ENCODE results near the gene HSD17B12.
"Not testable (repeated sequence)": the region's sequence is repeated elsewhere in the genome, so short reads cannot be mapped to it uniquely, and the experiment has no call there.

Gene HSD17B12

DNA sequence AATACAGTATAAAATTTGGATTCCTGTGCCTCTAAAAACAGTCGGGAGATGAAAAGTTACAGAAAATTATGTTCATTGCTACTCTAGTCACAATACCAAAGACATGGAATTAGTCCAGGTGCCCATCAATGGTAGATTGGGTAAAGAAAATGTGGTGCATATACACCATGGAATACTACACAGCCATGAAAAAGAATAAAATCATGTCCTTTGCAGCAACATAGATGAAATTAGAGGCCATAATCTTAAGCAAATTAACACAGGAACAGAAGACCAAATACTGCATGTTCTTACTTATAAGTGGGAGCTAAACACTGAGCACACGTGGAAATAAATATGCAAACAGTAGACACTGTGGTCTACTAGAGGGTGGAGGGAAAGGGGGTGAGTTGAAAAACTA lies 67.6 kb downstream of the HSD17B12 start:
- no peak for DNase-seq

DNA sequence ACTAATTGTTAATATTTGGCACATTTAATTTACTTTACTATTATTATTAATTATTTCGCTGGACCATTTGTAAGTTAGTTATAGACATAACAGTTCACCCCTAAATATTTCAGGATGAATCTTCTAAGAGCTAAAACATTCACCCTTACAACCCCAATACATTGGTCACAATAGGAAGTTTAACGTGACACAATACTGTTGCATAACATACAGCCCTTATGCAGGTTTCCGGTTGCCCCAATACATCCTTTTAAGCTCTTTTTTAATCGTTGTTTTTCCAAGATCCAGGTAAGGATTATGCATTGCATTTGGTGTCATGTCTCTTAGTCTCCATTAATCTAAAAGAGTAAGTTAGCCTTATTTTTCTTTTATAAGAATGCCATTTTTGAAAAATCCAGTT lies 71.2 kb downstream of the HSD17B12 start:
- DNase-seq = no peak

DNA sequence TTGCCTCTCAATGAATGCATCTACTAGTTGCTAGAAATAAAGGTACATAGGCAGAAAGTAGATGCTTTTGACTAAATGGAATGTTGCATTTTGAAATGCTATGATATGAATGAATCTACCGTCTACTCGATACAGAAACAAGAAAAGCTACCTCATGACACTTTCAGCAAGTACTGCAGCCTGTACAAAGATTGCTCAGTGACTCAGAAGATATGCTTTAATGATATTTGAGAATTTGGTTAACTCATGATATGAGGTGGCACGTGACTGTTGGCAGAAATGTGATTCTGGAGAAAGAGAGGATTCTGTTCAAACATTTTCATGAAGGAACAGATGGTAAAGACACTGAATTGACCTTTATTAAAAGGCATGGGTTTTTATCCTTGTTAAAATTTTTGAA lies 76.0 kb downstream of the HSD17B12 start:
- DNase-seq = no peak

DNA sequence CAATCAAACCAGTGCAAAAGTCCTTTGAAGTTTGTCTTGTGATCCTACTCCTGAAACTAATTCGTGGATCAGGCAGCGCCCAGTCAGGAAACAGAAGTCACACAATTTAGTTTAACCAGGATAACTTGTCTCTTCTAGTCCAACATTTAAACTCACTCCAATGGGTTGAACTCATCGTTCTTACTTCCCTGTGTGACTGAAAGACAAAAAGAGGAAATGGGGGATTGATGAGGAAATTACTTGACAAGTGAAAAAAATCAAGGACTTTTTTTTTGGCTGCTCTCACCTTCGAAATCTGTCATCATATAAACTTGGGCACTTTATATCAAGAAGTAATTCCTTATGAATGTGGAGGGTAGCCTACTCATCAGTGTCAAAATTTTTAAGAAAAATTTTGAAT lies 78.4 kb downstream of the HSD17B12 start:
- no peak for DNase-seq

DNA sequence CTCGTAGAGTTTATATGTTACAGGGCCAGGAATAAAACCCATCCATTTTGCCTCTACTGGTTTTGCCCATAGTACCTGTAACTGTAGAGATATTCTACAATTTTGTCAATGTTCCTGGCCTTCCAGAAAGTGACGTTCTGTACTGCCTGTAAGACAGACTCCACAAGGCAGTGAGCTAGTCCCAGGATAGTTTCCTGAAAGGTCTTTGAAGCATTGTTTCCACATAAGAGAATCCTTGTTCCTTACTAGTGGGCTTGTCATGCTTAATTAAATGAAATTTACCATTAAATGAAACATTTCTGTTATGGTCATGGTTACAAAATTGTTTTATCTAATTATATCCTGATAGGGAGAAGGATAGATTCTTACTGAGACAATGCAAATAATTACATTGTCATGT lies 80.4 kb downstream of the HSD17B12 start:
- DNase-seq = no peak

DNA sequence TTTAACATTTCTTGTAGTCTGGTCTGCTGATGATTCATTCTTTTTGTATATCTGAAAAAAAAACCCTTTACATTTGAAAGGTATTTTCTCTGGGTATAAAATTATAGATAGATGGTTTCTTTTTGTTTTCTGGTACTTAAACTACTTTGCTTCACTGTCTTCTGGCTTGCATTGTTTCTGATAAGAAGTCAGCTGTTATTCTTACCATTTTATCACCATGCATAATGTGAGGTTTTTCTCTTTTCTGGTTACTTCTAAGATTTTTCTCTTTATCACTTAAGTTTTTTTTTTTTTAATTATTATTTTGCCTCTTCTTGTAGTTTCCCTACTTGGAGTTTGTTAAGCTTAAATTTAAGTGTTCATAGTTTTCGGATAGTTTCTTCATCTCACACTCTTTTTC lies 84.7 kb downstream of the HSD17B12 start:
- no peak for DNase-seq

DNA sequence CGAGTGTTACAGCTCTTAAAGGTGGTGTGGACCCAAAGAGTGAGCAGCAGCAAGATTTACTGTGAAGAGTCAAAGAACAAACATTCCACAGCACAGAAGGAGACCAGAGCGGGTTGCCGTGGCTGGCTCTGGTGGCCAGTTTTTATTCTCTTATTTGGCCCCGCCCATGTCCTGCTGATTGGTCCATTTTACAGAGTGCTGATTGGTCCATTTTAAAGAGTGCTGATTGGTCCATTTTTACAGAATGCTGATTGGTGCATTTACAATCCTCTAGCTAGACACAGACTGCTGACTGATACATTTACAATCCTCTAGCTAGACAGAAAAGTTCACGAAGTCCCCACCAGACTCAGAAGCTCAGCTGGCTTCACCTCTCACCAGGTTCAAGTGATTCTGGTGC lies 88.1 kb downstream of the HSD17B12 start:
- not testable (repeated sequence) for DNase-seq

DNA sequence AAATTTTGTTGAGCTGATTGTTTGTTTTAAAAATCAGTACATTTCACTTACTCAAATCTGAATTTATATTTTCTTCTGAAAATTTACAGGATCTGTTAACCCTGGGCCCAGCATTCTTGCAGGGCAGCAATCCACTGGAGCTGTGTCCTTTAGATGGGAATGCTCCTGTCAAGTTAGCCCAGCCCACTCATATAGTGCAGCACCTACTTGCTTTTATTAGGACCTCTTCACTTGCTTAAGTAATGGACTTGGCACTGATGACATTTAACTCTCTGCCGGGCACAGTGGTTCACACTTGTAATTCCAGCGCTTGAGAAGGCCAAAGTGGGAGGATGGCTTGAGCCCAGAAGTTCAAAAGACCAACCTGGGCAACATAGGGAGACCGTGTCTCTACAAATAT lies 89.6 kb downstream of the HSD17B12 start:
- DNase-seq = no peak

DNA sequence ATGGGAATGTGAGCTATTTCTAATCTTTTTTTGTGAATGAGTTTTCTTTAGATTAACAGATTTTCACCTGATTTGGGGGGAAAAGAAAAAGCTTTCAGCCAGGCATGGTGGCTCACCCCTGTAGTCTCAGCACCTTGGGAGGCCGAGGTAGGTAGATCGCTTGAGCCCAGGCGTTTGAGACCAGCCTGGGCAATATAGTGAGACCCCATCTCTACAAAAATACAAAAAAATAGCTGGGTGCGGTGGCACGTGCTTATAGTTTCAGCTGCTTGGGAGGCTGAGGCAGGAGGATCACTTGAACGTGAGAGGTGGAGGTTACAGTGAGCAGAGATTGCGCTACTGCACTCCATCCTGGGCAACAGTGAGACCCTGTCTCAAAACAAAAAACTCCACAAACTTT lies 92.2 kb downstream of the HSD17B12 start:
- DNase-seq = no peak

DNA sequence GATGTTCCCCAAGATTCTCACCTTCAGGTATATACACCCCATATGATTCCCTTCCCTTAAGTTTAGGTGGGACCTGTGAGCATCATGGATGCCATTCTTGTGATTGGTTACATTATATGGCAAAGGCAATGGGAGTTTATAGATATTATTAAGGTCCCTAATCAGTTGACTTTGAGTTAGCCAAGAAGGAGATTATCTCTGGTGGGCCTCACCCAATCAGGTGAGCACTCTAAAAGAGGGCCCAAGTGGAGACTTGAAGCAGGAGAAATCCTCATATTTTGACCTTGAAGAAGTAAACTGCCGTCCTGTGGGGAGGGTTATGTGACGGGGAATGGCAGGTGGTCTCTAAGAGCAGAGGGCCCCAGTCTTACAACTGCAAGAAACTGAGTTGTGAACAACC lies 94.2 kb downstream of the HSD17B12 start:
- no peak for DNase-seq

DNA sequence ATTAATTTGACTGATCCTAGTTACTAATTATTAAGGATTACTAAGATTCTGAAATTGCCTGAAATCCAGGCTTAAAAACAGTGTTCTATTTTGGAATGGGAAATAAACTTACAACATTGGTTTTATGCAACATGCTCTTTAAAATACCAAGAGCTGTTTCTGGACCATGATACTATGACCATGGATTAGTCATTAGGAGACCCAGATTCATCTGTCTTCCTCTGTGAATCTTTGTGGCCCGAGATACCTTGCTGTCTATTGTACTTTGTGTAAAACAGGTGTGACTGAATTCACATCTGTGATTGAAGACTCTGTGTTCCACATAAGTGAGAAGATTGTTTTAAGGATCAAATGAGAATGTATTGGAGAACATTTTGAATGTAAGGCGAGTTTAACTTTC lies 98.8 kb downstream of the HSD17B12 start:
- no peak for DNase-seq

DNA sequence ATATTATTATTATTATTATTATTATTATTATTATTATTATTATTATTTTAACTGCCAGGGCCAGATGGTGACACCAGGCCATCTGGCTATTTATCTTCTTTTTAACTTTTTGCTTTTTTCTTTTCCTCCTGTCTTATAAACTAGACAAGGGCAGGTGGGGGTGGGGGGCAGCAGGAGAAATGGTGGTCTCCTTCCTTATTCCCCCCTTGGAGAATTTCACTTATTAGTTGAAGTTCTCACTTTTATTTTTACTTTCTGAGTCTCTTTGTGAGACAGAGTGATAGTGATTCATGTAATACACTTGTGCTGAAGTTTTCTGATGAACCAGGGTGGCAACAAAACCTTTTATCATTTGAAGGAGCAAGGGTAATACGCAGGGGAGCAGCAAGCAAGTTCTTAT lies 103.8 kb downstream of the HSD17B12 start:
- no peak for DNase-seq

DNA sequence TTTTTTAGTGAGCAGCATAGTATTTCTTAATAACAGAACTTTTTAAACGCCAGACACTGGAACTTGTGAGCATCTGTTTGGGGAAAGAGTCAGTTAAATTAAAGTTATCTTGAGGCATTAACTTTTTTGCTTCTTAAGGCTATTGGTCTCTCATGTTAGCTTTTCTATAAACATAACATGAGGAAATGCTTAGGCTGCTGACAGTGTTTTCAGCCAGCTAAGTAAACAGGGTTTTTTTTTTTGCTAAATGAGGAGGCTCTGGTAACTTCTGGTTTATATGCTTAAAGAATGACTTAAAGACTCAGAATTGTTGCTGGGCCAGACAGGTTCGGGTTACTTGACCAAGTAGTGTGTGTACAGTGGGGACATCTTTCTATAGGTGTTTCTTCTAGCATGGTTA lies 104.3 kb downstream of the HSD17B12 start:
- no peak for DNase-seq

DNA sequence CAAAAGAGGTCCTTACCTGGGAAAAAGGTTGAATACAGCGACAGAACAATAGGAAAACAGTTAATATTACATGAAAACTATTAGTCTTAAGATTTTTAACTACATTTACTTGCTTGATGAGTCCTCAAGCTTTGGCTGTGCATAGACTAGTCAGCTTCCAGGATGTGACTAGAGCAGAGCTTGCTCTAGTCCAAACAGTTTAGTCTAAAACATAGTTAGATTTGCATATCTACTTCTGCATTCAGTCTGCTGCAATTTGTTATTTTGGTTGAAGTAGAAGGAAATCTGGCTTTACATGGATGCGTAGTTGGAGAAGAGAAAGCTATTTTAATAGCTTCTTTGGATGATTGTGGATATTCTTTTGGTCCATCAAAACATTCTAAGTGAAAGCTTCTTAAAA lies 104.8 kb downstream of the HSD17B12 start:
- no peak for DNase-seq

DNA sequence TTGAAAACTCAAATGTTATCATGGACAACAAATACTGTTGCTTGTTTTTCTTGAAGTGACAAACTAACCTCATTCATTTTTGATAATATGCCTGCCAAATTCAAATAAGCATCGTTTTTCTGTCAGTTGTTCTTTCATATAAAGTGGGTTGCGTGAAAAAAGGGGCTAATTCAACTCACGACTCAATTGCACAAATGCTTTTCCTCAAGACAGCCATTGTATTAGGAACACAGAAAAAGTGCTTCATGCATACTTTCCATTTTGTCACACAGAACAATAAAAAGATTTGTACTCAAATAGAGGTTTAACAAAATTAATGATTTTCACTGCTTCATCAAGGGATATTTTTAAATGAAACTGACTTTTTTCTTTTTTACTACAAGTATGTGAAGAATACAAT lies 105.5 kb downstream of the HSD17B12 start:
- DNase-seq = no peak

DNA sequence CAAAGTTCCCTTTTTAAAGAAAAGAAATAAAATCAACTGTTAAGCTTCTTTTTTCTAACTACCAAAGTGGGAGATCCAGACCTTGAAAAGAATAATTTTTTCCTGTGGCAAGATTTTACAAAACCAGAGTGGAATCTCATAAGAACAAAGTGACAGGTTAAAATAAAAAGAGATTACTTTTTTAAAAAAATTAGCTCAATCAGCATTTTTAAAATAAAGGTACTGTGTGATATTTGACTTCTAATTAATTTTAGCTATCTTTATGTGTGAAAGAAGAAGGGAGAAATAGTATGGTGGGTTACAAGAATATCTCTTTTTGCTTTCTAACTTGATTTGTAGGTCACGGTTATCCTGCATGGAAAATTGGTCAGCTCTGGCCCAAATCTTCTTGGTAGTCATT lies 107.3 kb downstream of the HSD17B12 start:
- DNase-seq = no peak

DNA sequence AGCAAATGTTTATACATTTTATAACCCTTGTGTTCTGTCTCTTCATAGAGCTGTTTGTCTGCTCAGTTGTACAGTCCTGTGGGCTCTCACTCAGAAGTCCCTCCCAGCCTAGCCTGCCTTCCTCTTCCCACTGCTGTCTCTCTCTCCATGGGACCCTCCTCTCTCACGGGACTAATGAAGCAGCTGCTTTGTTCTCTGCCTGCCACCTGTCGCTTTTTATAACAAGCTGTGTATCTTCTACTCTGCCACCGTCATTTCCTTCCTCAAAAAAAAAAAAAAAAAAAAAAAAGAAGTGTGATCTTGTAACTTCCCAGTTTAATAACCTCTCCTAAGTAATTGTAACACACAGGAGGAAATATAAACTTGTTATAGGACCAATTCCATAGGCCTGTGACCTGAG lies 107.9 kb downstream of the HSD17B12 start:
- DNase-seq = no peak

DNA sequence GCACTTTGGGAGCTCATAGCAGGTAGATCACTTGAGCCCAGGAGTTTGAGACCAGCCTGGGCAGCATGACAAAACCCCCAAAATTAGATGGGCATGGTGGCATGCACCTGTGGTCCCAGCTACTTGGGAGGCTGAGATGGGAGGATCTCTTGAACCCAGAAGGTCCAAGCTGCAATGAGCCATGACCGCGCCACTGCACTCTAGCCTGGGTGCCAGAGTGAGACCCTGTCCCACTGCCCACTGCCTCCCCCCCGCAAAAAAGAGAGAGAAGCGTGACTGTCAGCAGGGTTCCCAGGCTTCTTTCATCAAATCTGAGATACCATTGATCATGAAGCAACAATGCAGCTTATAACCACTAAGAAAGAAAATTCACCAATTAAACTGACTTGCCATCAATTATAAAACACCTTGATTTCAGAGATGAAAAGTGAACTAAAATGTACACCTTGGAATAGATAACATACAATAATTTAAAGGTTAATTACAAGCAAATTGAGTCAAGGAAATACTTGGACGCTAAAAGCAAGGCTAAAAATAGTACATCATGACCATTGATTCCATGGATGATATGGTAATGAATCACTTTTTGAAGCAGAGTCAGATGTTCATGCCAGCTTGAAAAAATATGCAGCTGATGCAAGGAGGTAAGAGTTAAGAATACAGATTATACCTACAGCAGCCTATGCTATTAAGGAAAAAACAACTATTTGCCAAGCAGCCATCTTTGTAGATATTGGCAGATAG lies 109.3 kb downstream of the HSD17B12 start:
- no peak for DNase-seq

DNA sequence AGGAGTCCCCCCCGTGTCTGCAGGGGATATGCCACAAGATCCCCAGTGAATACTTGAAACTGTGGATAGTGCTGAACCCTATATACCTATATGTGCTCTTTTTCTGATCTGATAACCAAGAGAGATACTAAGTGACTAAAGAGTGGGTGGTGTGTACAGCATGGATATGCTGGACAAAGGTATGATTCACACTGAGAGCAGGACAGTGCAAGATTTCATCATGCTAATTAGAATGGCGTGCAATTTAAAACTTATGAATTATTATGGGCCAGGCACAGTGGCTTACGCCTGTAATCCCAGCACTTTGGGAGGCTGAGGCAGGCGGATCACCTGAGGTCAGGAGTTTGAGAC lies 109.9 kb downstream of the HSD17B12 start:
- no peak for DNase-seq

DNA sequence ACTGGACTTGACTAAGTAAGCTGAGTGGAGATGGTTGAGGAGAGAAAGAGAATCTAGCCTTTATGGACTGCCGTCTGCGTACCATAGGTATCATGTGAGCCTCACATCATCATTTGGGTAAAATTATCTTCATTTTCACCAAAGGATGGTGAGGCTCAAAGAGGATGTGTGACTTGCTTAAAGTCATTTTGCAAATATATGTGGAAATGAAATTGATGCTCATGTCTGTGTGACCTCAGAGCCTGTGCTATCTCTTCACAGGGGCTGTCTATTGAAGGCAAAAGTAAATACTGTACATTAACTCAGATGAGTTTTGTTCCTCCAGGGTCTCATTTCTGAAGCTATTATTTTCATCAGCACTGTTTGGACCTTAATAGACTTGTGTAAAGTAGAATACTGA lies 116.8 kb downstream of the HSD17B12 start:
- DNase-seq = no peak

DNA sequence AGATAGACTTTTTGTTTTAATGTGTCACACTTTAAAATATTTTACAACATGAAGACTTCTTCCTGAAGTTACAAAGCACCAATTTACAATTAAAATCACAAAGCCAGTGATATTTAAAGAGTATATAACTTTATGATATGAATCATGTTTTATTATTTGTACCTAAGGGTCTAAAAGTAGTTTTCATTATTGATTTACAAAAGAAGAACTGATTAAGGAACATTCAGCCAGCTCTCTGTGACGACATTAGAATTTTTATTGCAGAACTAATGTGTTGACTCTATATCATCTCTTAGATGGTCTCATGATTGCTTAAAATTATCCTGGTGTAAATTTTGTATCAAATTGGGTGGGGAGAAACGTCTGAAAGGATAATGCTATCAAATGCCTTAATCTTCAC lies 117.3 kb downstream of the HSD17B12 start:
- DNase-seq = no peak

DNA sequence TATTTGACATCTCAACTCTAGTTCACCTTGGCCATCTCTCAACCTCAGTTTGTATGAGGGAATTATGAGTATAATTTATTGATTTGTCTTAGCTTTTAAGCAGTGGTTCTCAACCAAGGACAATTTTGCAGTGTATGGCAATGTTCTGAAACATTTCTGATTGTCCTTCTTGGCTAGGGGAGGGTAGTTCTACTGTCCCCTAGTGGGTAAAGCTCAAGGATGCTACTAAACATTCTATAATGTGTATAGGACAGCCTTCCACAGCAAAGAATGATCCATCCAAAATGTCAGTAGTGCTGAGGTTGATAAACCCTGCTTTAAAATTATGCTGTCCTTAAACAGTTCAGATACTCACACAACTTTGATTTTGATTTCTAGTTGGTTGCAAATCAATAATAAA lies 122.0 kb downstream of the HSD17B12 start:
- DNase-seq = no peak

DNA sequence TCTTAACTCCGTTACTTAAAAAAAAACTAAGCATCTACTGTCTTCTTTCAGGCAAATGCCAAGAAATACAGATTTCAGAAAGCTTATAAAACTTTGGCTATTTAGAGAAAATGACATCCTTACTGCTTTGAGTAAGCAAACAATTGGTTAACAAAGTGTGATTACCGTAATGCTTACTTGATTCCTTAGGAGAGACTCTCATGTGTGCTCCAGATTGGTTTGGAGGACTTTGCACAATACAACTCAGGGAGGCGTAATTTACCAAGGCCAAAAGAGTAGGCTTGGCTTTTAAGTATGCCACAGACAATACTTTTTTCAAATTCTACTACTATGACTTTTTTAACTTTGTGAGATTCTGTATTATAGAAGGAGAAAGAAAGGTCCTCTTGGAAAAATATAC lies 123.2 kb downstream of the HSD17B12 start:
- DNase-seq = no peak

DNA sequence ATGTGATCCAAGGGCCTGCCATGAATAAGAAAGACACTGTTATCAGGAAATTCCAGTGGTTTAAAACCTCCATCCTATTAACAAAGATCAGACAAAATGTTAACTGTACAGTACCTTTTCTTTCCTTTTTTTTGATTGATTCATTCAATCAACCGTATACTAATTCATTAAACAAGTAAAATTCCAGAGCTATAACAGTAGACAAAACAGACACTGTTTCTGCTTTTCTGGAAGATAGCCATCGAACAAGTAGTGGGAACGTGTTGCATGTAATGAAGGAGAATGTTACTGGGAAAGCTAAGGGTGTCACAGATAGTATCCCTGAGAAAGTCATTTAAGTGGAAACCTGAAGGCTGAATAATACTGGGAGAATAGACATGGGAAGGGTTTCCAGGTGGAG lies 126.4 kb downstream of the HSD17B12 start:
- no peak for DNase-seq

DNA sequence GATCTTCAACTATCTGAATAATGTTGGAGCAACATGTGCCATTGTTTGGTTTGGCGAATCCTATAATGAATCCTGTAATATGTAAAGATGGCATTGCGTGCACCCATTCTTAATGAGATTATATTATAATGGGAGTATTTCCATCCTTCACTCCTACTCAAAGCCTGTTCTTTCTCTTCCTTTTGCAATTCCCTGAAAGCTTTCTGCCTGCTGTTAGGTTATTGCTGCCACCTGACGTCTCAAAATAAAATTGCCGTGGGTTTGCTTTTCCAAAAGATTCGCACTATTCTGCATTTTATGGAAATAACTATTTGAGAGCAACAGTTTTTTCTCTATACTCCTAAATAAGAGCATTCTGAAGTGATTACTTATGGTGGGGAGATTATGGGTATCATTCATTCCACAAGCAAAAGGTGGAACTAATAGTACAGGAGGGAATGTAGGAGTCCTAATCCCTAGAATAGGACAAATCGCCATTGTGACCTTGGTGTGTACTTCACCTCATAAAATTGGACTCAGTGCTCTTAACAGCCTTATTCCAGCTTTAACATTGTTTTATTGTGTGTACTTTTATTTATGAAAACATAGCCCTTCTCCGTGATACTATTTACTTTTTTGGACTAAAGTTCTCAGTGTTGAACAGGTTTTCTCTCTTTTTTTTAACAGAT lies 130.5 kb downstream of the HSD17B12 start:
- DNase-seq = no peak

Measured in activated effector memory CD4-positive, alpha-beta T cell treated with anti-CD3 and anti-CD28 coated beads, Interleukin-2, amount 50 U/mL, for 16 hours (primary cell).